ENCODE results near the gene PRKAG3. TPM values are rescaled to one million over a fixed set of nuclear protein-coding genes. Genes with fewer than 3 reads are reported as not detected.

The PRKAG3 gene
- polyA plus RNA-seq (2013, experiment 1 of 2; ENCODE audit: insufficient read length), result not detected
- 0.07 TPM for polyA plus RNA-seq (2013, experiment 2 of 2; ENCODE audit: insufficient read length)

DNA sequence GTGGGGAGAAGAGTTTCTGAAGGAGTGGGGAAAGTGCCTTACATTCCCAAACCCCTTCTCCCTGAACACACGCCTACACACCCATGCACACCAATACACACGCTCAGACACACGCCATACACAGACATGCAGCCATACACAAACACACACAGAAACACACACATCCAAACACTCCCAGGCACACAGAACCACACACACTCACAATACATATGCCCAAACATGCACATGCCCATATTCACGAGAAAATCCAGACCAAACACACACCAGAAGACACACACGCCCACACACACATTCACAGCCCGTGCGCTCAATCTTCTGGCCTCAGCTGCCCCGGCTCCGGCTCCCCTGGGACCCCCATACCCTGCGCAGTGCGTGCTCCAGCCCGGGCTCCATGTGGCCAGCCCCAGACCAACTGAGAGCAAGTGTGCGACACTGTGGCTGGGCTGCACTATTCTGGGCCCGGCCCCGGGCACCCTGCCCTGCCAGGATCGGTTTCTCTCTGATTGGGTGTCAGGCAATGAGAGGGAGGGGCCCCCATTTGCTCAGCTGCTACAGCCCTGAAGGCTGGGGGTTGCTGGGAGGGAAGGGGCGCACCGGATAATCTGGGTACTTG is at the start of gene PRKAG3:
TSS of gene PRKAG3 (minus strand) at position 426 of the 613 bp plus-strand sequence.
- DNase-seq, result no peak

DNA sequence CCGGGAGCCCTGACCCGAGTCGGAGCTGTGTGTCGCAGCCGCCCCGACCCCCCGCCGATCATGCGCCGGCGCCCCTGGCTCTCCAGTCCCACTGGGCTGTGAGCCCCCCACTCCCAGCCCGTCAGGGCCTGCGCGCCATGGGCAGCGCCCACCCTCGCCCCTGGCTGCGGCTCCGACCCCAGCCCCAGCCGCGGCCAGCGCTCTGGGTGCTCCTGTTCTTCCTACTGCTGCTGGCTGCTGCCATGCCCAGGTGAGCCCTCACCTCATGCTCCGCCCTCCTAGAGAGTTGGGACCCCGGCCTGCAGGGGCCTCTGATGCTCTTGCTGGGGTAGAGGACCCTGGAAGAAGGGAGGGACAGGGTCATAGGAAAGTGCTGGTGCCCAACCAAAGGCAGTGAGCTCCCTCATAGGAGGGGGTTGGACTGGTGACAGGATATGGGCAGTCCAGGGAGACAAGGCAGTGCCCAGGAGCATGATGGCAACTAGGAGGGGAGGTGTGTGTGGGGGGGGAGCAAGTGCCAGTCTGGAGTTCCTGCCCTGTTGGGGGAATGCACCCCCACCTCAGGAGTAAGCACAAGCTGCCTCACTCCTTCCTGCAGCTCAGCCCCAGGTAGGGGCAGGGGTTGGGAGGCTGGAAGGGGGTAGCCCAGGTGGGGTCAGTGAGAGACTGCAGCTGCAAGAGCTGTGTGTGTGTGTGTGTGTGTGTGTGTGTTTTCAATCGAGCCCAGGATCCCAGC is 49.4 kb upstream of the PRKAG3 start:
- DNase-seq, result no peak

- no peak for DNase-seq
Measured at GRCh38 chr2:218880102-218880858, 48.7 kb upstream of the PRKAG3 start, which contains the start of gene WNT10A. Gene WNT10A, plus strand, starts transcription at chr2:218880852. Its CDS starts 144 bp downstream, at chr2:218880996.

- no peak for DNase-seq
Measured at GRCh38 chr2:218879776-218880101, 48.1 kb upstream of the PRKAG3 start.

DNA sequence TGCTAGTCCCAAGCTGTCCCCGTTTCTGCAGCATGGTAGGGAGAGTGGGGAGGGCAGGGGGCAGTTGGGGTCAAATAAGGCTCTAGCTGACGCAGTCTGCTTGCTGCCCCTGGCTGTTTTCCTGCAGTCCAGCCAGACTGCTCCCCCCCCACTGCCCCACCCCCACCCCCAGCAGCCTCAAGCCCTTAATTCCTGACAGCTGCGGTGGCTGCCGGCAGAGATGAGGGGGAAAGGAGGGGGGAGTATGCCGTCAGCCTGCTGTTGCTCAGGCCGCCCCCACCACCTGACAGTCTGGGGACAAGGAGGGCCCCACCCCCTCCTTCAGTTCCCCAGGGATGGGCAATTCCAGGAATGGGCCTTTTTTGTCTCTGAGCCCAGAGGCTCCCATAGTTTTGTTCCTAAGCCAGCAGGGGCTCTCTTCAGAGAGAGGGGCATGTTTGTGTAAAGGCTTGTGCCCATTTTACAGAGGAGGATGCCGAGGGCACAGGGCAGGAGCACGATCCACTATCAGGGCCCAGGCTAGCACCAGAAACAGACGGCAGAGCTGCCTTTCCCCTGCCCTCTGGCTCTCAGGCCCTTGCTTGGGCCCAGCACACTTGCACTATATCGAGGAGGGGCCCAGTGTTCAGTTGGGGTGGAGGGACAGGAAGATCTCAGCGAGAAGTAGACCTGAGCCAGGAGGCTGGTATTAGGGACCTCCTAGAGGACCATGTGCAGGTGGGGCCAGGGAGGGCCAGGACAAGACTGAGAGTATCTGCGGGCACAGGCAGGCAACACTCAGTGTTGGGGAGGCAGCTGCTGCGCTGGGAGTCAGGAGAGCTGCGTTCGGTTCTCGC is 47.5 kb upstream of the PRKAG3 start:
- DNase-seq, result peak; percentile 13

DNA sequence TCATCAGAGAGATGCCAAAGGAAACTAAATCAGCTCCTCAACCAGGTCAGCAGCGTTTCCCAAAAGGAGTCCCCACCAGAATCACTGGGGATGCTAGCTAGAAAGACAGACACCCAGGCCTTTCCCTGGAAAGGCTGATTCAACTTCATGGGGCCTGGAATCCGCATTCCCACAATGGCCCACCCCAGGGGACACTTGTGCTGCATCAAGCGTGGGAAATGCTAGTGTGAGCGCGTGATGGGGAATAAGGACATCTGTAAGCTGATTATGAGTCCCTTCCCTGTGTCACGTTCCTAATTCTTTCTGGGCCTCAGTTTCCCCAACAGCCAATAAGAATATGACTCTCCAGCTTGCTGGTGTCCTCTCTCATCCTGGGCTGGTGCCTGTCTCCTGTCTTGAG is 46.9 kb upstream of the PRKAG3 start:
- DNase-seq, result no peak

DNA sequence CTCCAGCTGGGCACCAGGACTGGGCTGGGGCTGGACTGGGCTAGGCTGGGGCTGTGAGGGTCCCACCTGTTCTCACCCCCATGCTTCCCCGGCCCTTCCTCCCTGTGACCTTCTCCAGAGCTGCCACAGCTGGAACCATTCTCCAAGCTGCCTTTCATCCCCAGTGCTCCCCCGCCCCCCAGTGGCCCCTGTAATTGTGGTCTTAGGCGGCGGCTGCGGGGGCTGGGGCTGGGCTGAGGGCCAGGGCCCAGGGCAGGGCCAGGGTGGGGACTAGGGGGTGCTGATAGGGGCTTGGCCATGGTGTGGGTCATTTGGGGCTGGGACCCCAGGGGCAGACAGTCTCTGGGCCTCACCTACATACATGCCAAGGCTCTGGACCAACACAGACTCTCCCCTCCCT is 46.3 kb upstream of the PRKAG3 start:
- no peak for DNase-seq

GRCh38 chr2:218877331-218877730 is 45.7 kb upstream of the PRKAG3 start:
- no peak for DNase-seq

DNA sequence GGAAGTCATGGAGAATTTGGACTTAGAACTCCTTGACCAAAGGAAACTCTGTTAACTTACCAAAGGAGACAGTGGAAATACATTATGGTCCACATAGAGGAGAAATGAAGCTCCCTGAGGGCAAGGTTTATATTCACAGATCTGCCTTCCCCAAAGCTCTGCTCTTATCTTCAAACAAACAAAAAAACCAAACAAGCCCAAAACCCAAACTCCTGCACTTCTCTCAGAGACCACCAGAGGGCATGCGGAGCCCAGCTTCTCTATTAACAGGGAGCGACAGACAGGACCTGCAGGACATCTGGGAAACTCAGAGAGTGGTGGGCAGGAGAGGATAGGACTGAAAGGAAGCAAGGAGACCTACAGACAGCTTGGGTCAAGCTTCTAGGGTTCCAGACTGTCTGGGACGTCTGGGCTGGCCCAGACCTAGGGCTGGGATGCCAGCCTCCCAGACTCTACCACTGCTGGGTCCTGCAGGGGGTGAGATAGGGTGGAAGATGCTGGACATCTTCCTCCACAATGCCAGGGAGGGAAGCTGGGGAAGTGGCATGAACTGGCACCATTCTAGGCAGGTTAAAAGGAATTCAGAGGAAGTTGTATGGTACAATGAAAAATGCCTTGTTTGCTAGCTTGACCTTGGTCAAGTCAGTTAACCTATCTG is 45.1 kb upstream of the PRKAG3 start:
- DNase-seq, result peak; percentile 49

DNA sequence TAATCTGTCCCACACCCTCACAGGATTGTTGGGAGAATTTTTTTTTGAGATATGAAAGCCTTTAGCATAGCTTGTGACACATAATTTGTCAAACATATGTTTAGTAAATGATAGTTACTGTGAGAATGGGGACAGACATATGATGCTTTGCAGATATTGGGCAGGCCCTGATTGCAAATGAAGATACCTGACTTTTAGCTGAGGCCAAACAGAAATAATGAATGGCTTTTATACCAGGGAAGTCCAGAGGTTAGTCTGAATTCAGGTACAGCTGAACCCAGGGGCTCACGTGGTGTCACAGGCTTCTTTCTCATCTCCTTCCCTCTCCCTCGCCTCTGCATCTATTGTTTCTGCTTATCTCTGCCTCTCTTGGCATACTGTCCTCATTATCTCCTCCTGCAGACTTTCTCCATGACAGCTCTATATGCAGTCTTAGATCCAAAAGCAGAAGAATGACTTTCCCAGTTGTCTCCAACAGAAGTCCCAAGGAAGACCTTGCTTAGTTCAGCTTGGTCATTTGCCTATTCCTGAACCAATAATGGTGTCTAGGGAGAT is 44.2 kb upstream of the PRKAG3 start:
- DNase-seq, result no peak

DNA sequence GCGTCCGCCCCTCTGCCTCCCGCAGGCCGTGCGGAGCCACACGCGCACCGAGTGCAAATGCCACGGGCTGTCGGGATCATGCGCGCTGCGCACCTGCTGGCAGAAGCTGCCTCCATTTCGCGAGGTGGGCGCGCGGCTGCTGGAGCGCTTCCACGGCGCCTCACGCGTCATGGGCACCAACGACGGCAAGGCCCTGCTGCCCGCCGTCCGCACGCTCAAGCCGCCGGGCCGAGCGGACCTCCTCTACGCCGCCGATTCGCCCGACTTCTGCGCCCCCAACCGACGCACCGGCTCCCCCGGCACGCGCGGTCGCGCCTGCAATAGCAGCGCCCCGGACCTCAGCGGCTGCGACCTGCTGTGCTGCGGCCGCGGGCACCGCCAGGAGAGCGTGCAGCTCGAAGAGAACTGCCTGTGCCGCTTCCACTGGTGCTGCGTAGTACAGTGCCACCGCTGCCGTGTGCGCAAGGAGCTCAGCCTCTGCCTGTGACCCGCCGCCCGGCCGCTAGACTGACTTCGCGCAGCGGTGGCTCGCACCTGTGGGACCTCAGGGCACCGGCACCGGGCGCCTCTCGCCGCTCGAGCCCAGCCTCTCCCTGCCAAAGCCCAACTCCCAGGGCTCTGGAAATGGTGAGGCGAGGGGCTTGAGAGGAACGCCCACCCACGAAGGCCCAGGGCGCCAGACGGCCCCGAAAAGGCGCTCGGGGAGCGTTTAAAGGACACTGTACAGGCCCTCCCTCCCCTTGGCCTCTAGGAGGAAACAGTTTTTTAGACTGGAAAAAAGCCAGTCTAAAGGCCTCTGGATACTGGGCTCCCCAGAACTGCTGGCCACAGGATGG is 42.0 kb upstream of the PRKAG3 start:
- no peak for DNase-seq

- no peak for DNase-seq
Measured at GRCh38 chr2:218872645-218873358, 41.2 kb upstream of the PRKAG3 start.

GRCh38 chr2:218871345-218872302 is 40.0 kb upstream of the PRKAG3 start:
- DNase-seq, result no peak

DNA sequence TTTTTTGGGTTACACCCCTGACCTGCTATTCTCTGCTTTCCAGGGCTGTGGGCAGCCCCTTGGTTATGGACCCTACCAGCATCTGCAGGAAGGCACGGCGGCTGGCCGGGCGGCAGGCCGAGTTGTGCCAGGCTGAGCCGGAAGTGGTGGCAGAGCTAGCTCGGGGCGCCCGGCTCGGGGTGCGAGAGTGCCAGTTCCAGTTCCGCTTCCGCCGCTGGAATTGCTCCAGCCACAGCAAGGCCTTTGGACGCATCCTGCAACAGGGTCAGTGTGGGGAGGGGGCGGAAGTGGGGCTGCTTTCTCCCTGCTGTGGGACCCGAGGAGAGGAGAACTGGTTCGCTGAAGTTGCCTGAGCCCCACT is 39.4 kb upstream of the PRKAG3 start:
- no peak for DNase-seq

DNA sequence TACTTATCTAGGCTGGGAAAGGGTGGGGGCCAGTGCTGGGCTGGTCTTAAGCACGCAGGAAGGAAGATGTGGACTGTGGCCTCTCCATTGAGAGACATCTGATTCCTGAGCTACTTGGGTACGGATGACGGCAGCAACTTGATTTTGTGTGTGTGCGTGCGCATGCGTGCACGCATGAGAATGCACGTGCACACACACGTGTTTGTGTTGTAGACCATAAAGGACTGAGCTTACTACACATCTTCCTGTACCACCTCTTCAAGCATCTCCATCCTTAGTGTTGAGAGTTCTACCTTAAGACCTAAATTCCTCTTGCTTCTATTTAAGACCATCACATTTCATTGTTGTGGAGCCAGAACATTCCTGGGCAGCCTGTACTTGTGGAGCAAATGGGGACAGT is 37.5 kb upstream of the PRKAG3 start:
- DNase-seq, result no peak

DNA sequence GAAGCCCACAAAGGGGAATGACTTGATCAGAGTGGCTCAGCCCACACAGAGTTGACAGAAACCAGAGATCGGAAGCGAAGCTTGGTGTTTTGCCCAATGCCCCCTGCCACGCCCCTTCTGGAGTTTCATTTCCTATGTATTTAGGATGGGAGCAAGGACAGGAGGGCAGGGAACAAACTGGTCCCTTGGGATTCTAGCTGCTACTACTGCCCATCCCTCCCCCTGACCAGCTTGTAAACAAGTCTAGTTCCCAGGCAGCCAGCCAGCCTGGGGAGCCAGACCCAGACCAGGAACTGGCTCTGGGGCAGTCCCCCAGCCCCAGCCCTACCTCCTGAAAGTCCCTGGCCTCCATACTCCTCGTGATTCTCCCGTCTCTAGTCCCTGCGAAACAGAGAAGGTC is 36.3 kb upstream of the PRKAG3 start:
- no peak for DNase-seq

DNA sequence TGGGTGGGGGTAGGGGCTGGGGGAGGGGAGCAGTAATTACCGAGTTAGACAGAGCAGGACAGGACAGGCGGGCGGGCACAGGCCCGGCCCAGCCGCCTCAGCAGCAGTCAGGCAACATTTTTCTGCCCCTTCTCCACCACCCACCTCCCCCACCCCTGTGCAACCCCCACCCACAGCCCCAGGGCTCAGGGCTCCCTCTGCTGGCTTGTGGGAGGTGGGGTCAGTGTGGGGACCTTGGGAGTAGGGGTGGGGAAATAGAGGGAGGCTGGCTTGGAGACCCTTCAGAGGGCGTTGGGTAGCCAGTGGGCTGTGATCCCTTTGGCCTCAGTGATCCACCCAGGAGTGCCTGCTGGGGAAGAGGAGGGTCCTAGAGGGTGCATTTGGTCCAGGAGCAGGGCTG is 34.4 kb upstream of the PRKAG3 start:
- DNase-seq, result no peak

- no peak for DNase-seq
Measured at GRCh38 chr2:218865396-218865795, 33.8 kb upstream of the PRKAG3 start.

GRCh38 chr2:218863021-218863520 is 31.5 kb upstream of the PRKAG3 start:
- no peak for DNase-seq

All from fibroblast of skin of abdomen (primary cell).